Muscle of leg (tissue), 11 donors: ENCODE results near the gene LRWD1. TPM values are rescaled to one million over a fixed set of nuclear protein-coding genes. Genes with fewer than 3 reads are reported as not detected.
"Not testable (repeated sequence)": the region's sequence is repeated elsewhere in the genome, so short reads cannot be mapped to it uniquely, and the experiment has no call there.

Experiments used
- DNase-seq: peaks from one replicate; pipeline ENCODE4 v3.0.0; 2013
- H3K27ac ChIP-seq: one replicate; pipeline ENCODE4 v1.5.1; 2013; ENCODE audit warnings: mild to moderate bottlenecking, low read length, control low read depth
- H3K27me3 ChIP-seq: one replicate; pipeline ENCODE4 v1.6.1; 2013; ENCODE audit warnings: low read length; ENCODE audit not compliant: control insufficient read depth, insufficient read depth
- H3K36me3 ChIP-seq: one replicate; pipeline ENCODE4 v1.6.1; 2013; ENCODE audit warnings: low read length; ENCODE audit not compliant: control insufficient read depth, insufficient read depth
- H3K4me1 ChIP-seq: one replicate; pipeline ENCODE4 v1.6.1; 2013; ENCODE audit warnings: low read length; ENCODE audit not compliant: control insufficient read depth, insufficient read depth
- H3K4me3 ChIP-seq: one replicate; pipeline ENCODE4 v1.5.1; 2013; ENCODE audit warnings: low read length, control low read depth
- H3K9me3 ChIP-seq: replicated peaks from 2 replicates; pipeline ENCODE4 v1.6.1; 2013; ENCODE audit warnings: low read depth, low read length; ENCODE audit not compliant: control insufficient read depth
- WGBS: methylation state at CpG from one replicate; pipeline ENCODE4 v1.1.5; 2013; ENCODE audit warnings: missing lambda C conversion rate; ENCODE audit not compliant: insufficient coverage; 5-methylcytosine and 5-hydroxymethylcytosine counted together
- polyA plus RNA-seq, 8 donors: library from polyadenylated mRNA; unstranded; fragments of 120-200 nt; gene quantifications; one replicate each; pipeline versions ENCODE4 v1.2.1 to v1.2.3, GENCODE V29; 2013; ENCODE audit warnings: inconsistent platforms in 1 of 8, low replicate concordance in 1 of 8; ENCODE audit not compliant: insufficient read length in 8 of 8, insufficient read depth in 1 of 8
- total RNA-seq: library from RNA; stranded (reverse); fragments of 120-200 nt; gene quantifications from one replicate; pipeline ENCODE4 v1.2.4, GENCODE V29; 2013

Gene LRWD1
- total and polyA plus RNA-seq, 9 donors: 10.2 to 14.5 (median 12.5) TPM

GRCh38 chr7:102474736-102475435 is 10.1 kb downstream of the LRWD1 start:
- not testable (repeated sequence) for H3K27ac ChIP-seq, H3K4me1 ChIP-seq, H3K27me3 ChIP-seq, DNase-seq, H3K4me3 ChIP-seq, H3K9me3 ChIP-seq
- H3K36me3 ChIP-seq: peaks cover 27% of the 10 kb centered on the region
- WGBS: no CpG with 5 or more reads among the region's 19 CpGs

GRCh38 chr7:102478314-102479208 is 13.8 kb downstream of the LRWD1 start, which contains the start of gene POLR2J:
TSS of gene POLR2J (minus strand) at chr7:102478922. CDS start at chr7:102478860, 62 bp downstream.
- not testable (repeated sequence) for H3K27ac ChIP-seq, H3K36me3 ChIP-seq, H3K9me3 ChIP-seq, H3K4me1 ChIP-seq, H3K27me3 ChIP-seq
- peak; percentile 94 for DNase-seq
- WGBS: 0% methylated on average over 11 of the region's 72 CpGs
- peak within 1 kb of the TSS; percentile 43 for H3K4me3 ChIP-seq

GRCh38 chr7:102479209-102479584 is 14.4 kb downstream of the LRWD1 start:
- WGBS: no CpG with 5 or more reads among the region's 10 CpGs
- not testable (repeated sequence) for H3K27me3 ChIP-seq, H3K36me3 ChIP-seq, DNase-seq, H3K4me3 ChIP-seq, H3K27ac ChIP-seq, H3K4me1 ChIP-seq, H3K9me3 ChIP-seq

GRCh38 chr7:102479982-102480637 is 15.3 kb downstream of the LRWD1 start:
- H3K27me3 ChIP-seq, H3K4me1 ChIP-seq, H3K9me3 ChIP-seq, H3K36me3 ChIP-seq, DNase-seq, H3K4me3 ChIP-seq, H3K27ac ChIP-seq: not testable (repeated sequence)
- no CpG with 5 or more reads among the region's 11 CpGs for WGBS

- DNase-seq, H3K4me3 ChIP-seq, H3K9me3 ChIP-seq, H3K36me3 ChIP-seq, H3K27me3 ChIP-seq, H3K4me1 ChIP-seq, H3K27ac ChIP-seq: not testable (repeated sequence)
- no CpG with 5 or more reads among the region's 10 CpGs for WGBS
These were observed 17.2 kb downstream of the LRWD1 start for GRCh38 chr7:102481962-102482361.

- no CpG with 5 or more reads among the region's 5 CpGs for WGBS
- not testable (repeated sequence) for H3K27me3 ChIP-seq, H3K4me1 ChIP-seq, H3K4me3 ChIP-seq, H3K27ac ChIP-seq, H3K9me3 ChIP-seq, DNase-seq, H3K36me3 ChIP-seq
These were observed 19.5 kb downstream of the LRWD1 start for GRCh38 chr7:102484317-102484716.

- not testable (repeated sequence) for H3K4me1 ChIP-seq, H3K4me3 ChIP-seq, H3K27me3 ChIP-seq, H3K36me3 ChIP-seq, H3K9me3 ChIP-seq, H3K27ac ChIP-seq, DNase-seq
- WGBS: no CpG with 5 or more reads among the region's 12 CpGs
These were observed 25.8 kb downstream of the LRWD1 start for GRCh38 chr7:102490529-102491075.

- not testable (repeated sequence) for H3K4me3 ChIP-seq, H3K9me3 ChIP-seq, DNase-seq, H3K4me1 ChIP-seq, H3K36me3 ChIP-seq, H3K27ac ChIP-seq, H3K27me3 ChIP-seq
- no CpG with 5 or more reads among the region's 33 CpGs for WGBS
These were observed 28.6 kb downstream of the LRWD1 start for GRCh38 chr7:102493220-102493935.

- not testable (repeated sequence) for H3K4me1 ChIP-seq, H3K9me3 ChIP-seq, H3K4me3 ChIP-seq, H3K27ac ChIP-seq, H3K36me3 ChIP-seq, H3K27me3 ChIP-seq, DNase-seq
- no CpG with 5 or more reads among the region's 15 CpGs for WGBS
These were observed 29.2 kb downstream of the LRWD1 start for GRCh38 chr7:102494026-102494425.
